ENCODE results near the gene DEDD2.

- TF ChIP-seq POLR2A (IDR thresholded peaks at IDR 0.05) (no peak), CTCF (IDR thresholded peaks at IDR 0.05) (no peak)
Observed at GRCh38 chr19:42169486-42170413, 47.7 kb downstream of the DEDD2 start.
